H9 (cell line): Measurements from ENCODE around the gene FERMT2. TPM values are rescaled to one million over a fixed set of nuclear protein-coding genes. Genes with fewer than 3 reads are reported as not detected.
A peak's percentile ranks its signal among the peaks of the same experiment; 100 is the strongest.

ENCODE experiments used
- DNase-seq: peaks from one replicate; pipeline ENCODE4 v3.0.0-alpha.2; 2017
- H2AFZ ChIP-seq: one replicate; pipeline ENCODE4 v1.6.1; 2013; ENCODE audit warnings: mild to moderate bottlenecking, low read length, control low read depth, moderate library complexity
- H2AK5ac ChIP-seq: 2 replicates; pipeline ENCODE4 v1.6.1; 2013; ENCODE audit warnings: low read length, control low read depth, mixed read lengths; ENCODE audit not compliant: insufficient read length
- H2BK120ac ChIP-seq: one replicate; pipeline ENCODE4 v1.6.1; 2013; ENCODE audit warnings: low read depth, mild to moderate bottlenecking, low read length, control low read depth, inconsistent platforms; ENCODE audit not compliant: poor library complexity, severe bottlenecking
- H2BK12ac ChIP-seq: 2 replicates; pipeline ENCODE4 v1.6.1; 2013; ENCODE audit warnings: low read length, control low read depth, mixed read lengths, low read depth; ENCODE audit not compliant: insufficient read length
- H2BK15ac ChIP-seq: 2 replicates; pipeline ENCODE4 v1.6.1; 2013; ENCODE audit warnings: low read depth, low read length, control low read depth
- H2BK20ac ChIP-seq: one replicate; pipeline ENCODE4 v1.6.1; 2013; ENCODE audit warnings: low read depth, mild to moderate bottlenecking, low read length, control low read depth, inconsistent platforms; ENCODE audit not compliant: poor library complexity, severe bottlenecking
- H2BK5ac ChIP-seq: 2 replicates; pipeline ENCODE4 v1.6.1; 2013; ENCODE audit warnings: low read length, control low read depth, mixed read lengths; ENCODE audit not compliant: insufficient read length
- H3K14ac ChIP-seq: 2 replicates; pipeline ENCODE4 v1.6.1; 2013; ENCODE audit warnings: low read length, control low read depth; ENCODE audit not compliant: insufficient read depth
- H3K18ac ChIP-seq: 2 replicates; pipeline ENCODE4 v1.6.1; 2013; ENCODE audit warnings: low read depth, mild to moderate bottlenecking, mixed read lengths, low read length, control low read depth; ENCODE audit not compliant: insufficient read length
- H3K23ac ChIP-seq: 2 replicates; pipeline ENCODE4 v1.6.1; 2013; ENCODE audit warnings: low read length, control low read depth, mixed read lengths, low read depth; ENCODE audit not compliant: insufficient read length
- H3K23me2 ChIP-seq: 2 replicates; pipeline ENCODE4 v1.6.1; 2013; ENCODE audit warnings: low read depth, mild to moderate bottlenecking, mixed read lengths, low read length, control low read depth; ENCODE audit not compliant: insufficient read length, poor library complexity, severe bottlenecking
- H3K27ac ChIP-seq: 2 replicates; pipeline ENCODE4 v1.5.1; 2013; ENCODE audit warnings: low read length, control low read depth, mixed read lengths, low read depth; ENCODE audit not compliant: insufficient read length
- H3K27me3 ChIP-seq: 2 replicates; pipeline ENCODE4 v1.6.1; 2013; ENCODE audit warnings: low read length, control low read depth, inconsistent platforms; ENCODE audit not compliant: insufficient read depth
- H3K4ac ChIP-seq: 2 replicates; pipeline ENCODE4 v1.6.1; 2013; ENCODE audit warnings: low read depth, mild to moderate bottlenecking, control low read depth, inconsistent platforms, low read length, moderate library complexity
- H3K4me1 ChIP-seq: 2 replicates; pipeline ENCODE4 v1.6.1; 2013; ENCODE audit warnings: low read length, control low read depth, inconsistent platforms; ENCODE audit not compliant: insufficient read depth
- H3K4me2 ChIP-seq: 2 replicates; pipeline ENCODE4 v1.6.1; 2013; ENCODE audit warnings: low read length, control low read depth, mixed read lengths; ENCODE audit not compliant: insufficient read length, insufficient read depth
- H3K56ac ChIP-seq: 2 replicates; pipeline ENCODE4 v1.6.1; 2013; ENCODE audit warnings: low read depth, mild to moderate bottlenecking, mixed read lengths, low read length, control low read depth; ENCODE audit not compliant: insufficient read length
- H3K79me1 ChIP-seq: 2 replicates; pipeline ENCODE4 v1.6.1; 2013; ENCODE audit warnings: low read depth, mild to moderate bottlenecking, moderate library complexity, low read length, control low read depth, inconsistent platforms; ENCODE audit not compliant: insufficient read depth, poor library complexity, severe bottlenecking
- H3K79me2 ChIP-seq: 2 replicates; pipeline ENCODE4 v1.6.1; 2013; ENCODE audit warnings: low read length, control low read depth, inconsistent platforms; ENCODE audit not compliant: insufficient read depth
- H3K9ac ChIP-seq: 2 replicates; pipeline ENCODE4 v1.6.1; 2013; ENCODE audit warnings: low read length, control low read depth, mixed read lengths; ENCODE audit not compliant: insufficient read length; ENCODE audit errors: extremely low read depth
- H3K9me3 ChIP-seq: one replicate; pipeline ENCODE4 v1.6.1; 2013; ENCODE audit warnings: low read depth, low read length, inconsistent platforms; ENCODE audit not compliant: control insufficient read depth
- H3T11ph ChIP-seq: one replicate; pipeline ENCODE4 v1.6.1; 2013; ENCODE audit warnings: mild to moderate bottlenecking, low read length, control low read depth, inconsistent platforms
- H4K20me1 ChIP-seq: one replicate; pipeline ENCODE4 v1.6.1; 2013; ENCODE audit not compliant: control insufficient read depth, insufficient read length, insufficient read depth
- H4K5ac ChIP-seq: 2 replicates; pipeline ENCODE4 v1.6.1; 2013; ENCODE audit warnings: low read depth, mild to moderate bottlenecking, mixed read lengths, low read length, control low read depth; ENCODE audit not compliant: insufficient read length
- H4K8ac ChIP-seq: replicated peaks from 2 replicates; pipeline ENCODE4 v1.6.1; 2013; ENCODE audit warnings: low read length, control low read depth, mixed read lengths, low read depth; ENCODE audit not compliant: insufficient read length
- H4K91ac ChIP-seq: 2 replicates; pipeline ENCODE4 v1.6.1; 2013; ENCODE audit warnings: low read depth, mild to moderate bottlenecking, moderate library complexity, mixed read lengths, low read length, control low read depth; ENCODE audit not compliant: insufficient read length
- H3K27ac Mint-ChIP-seq, 3 experiments: 2 replicates in 2 of 3; 3 replicates in 1 of 3; pipeline ENCODE4 v1.8.0; 2020 to 2021; ENCODE audit warnings: mixed read lengths in 3 of 3, mild to moderate bottlenecking in 1 of 3, moderate library complexity in 1 of 3
- H3K27me3 Mint-ChIP-seq: 2 replicates; pipeline ENCODE4 v1.8.0; 2021; ENCODE audit warnings: low read depth, mild to moderate bottlenecking, moderate library complexity, mixed read lengths
- H3K36me3 Mint-ChIP-seq, 3 experiments: 2 replicates in 2 of 3; 3 replicates in 1 of 3; pipeline ENCODE4 v1.8.0; 2020 to 2021; ENCODE audit warnings: low read depth in 3 of 3, mixed read lengths in 3 of 3; ENCODE audit not compliant: insufficient read depth in 1 of 3
- H3K4me1 Mint-ChIP-seq, 2 experiments: 2 replicates each; pipeline ENCODE4 v1.8.0; 2020; ENCODE audit warnings: mixed read lengths in 2 of 2
- H3K4me3 Mint-ChIP-seq, 2 experiments: 2 replicates in 1 of 2; 3 replicates in 1 of 2; pipeline ENCODE4 v1.8.0; 2020 to 2021; ENCODE audit warnings: mild to moderate bottlenecking in 2 of 2, mixed read lengths in 2 of 2, moderate library complexity in 1 of 2
- H3K9me3 Mint-ChIP-seq, 2 experiments: 2 replicates in 1 of 2; 3 replicates in 1 of 2; pipeline ENCODE4 v1.8.0; 2020; ENCODE audit warnings: mild to moderate bottlenecking in 2 of 2, mixed read lengths in 2 of 2, moderate library complexity in 1 of 2
- WGBS: extraction: QIAGEN DNeasy Blood & Tissue Kit; methylation state at CpG from one replicate; pipeline ENCODE4 v1.1.7; 2013; ENCODE audit warnings: missing lambda C conversion rate, low lambda C conversion rate, mixed read lengths; ENCODE audit not compliant: insufficient read length; ENCODE audit errors: extremely low coverage; 5-methylcytosine and 5-hydroxymethylcytosine counted together
- total RNA-seq: library from RNA; stranded (reverse); gene quantifications from 2 replicates; pipeline ENCODE4 v1.2.1, GENCODE V29; 2021
- TF ChIP-seq, protein P1 (sequence below): fragments of 200-600 bp; sonication (generic); conservative IDR thresholded peaks from 3 replicates; pipeline ENCODE4 v1.8.0; 2021; ENCODE audit warnings: antibody characterized with exemption, mild to moderate bottlenecking

The FERMT2 gene
- total RNA-seq, 1 experiment from 2014 or later, result 128 TPM

DNA sequence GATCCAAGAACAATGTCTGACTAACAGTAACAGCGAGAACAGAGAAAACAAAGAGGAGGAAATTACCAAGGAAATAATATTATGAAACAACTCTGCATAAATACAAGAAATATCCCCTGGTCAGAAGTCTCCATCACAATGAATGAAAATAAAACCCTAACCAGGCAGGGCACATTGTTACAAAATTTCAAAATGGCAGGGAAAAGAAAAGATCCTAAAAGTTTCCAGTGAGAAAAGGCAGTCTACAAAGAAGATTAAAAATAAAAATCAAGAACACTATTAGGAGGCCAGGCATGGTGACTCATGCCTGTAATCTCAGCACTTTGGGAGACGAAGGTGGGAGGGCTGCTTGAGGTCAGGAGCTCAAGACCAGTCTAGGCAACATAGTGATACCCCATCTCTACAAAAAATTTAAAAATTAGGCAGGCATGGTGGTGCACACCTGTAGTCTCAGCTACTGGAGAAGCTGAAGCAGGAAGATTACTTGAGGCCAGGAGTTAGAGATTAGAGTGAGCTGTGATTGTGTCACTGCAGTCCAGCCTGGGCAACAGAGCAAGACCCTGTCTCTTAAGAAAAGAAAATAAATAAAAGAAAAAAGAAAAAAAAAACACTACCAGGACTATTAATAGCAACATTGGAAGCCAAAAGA, 47.8 kb downstream of the FERMT2 start:
- Histone ChIP-seq H3K79me1 (peaks cover 4% of the 10 kb centered on the region), H3K79me2 (peaks cover 1% of the 10 kb centered on the region; the same call in 1 of the 2 replicates), H3K23me2 (no peaks in the 10 kb centered on the region), H3K9ac (no peak overlapping the region), H2BK5ac (no peak overlapping the region), H2BK120ac (no peak overlapping the region), H3K4me2 (no peak overlapping the region), H2BK12ac (no peak overlapping the region), H3K18ac (no peak overlapping the region), H4K91ac (no peak overlapping the region), H3K9me3 (no peaks in the 10 kb centered on the region), H4K5ac (no peak overlapping the region), H3K56ac (no peak overlapping the region), H2BK20ac (no peak overlapping the region), H3T11ph (no peak overlapping the region), H2AK5ac (no peak overlapping the region), H4K20me1 (no peaks in the 10 kb centered on the region), H3K14ac (no peak overlapping the region), H3K27me3 (no peaks in the 10 kb centered on the region), H3K4me1 (peaks cover 2% of the 10 kb centered on the region; the same call in 1 of the 2 replicates), H2AFZ (no peak overlapping the region), H3K4ac (no peak overlapping the region), H4K8ac (no peak overlapping the region), H3K23ac (no peak overlapping the region), H2BK15ac (no peak overlapping the region), H3K27ac (no peak overlapping the region)
- TF ChIP-seq, protein P1, sequence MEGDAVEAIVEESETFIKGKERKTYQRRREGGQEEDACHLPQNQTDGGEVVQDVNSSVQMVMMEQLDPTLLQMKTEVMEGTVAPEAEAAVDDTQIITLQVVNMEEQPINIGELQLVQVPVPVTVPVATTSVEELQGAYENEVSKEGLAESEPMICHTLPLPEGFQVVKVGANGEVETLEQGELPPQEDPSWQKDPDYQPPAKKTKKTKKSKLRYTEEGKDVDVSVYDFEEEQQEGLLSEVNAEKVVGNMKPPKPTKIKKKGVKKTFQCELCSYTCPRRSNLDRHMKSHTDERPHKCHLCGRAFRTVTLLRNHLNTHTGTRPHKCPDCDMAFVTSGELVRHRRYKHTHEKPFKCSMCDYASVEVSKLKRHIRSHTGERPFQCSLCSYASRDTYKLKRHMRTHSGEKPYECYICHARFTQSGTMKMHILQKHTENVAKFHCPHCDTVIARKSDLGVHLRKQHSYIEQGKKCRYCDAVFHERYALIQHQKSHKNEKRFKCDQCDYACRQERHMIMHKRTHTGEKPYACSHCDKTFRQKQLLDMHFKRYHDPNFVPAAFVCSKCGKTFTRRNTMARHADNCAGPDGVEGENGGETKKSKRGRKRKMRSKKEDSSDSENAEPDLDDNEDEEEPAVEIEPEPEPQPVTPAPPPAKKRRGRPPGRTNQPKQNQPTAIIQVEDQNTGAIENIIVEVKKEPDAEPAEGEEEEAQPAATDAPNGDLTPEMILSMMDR, result no peak
- H3K27ac Mint-ChIP-seq, result peak overlapping the region; percentile 59 to 62 (median 61); a peak in 3 of 7 replicates
- H3K4me1 Mint-ChIP-seq, result peaks cover 22 to 23% of the 10 kb centered on the region in 2 experiments
- WGBS, result no CpG with 5 or more reads among the region's 2 CpGs
- H3K4me3 Mint-ChIP-seq, result no peak overlapping the region
- H3K9me3 Mint-ChIP-seq, result no peaks in the 10 kb centered on the region
- no peak for DNase-seq
- H3K36me3 Mint-ChIP-seq, result peaks cover 4 to 30% (median 14%) of the 10 kb centered on the region in 3 experiments; a peak in 5 of 7 replicates
- no peaks in the 10 kb centered on the region for H3K27me3 Mint-ChIP-seq
